Measurements from ENCODE around the gene STXBP5. TPM values are rescaled to one million over a fixed set of nuclear protein-coding genes. Genes with fewer than 3 reads are reported as not detected.

STXBP5 gene
- total and polyA plus RNA-seq, 2 of the 4 experiments (the other 2 are of a cell fraction): 13.2 to 46.4 TPM

GRCh38 chr6:147161253-147161973 lies 42.8 kb upstream of the STXBP5 start:
- no peaks in the 10 kb centered on the region for H4K20me1 ChIP-seq (ENCODE audit: insufficient read depth, low read length)
- H3K18ac ChIP-seq (ENCODE audit: low read depth, low read length): peak overlapping the region; percentile 68; the same call in 1 of the 2 replicates
- peaks cover 2% of the 10 kb centered on the region; the same call in 1 of the 2 replicates for H3K4me1 ChIP-seq (ENCODE audit: control insufficient read depth, insufficient read depth, low read length)
- peak overlapping the region; percentile 51; the same call in 1 of the 2 replicates for H2BK120ac ChIP-seq (ENCODE audit: low read depth, low read length)
- no TSS peak for BruUV-seq (replicated peaks)
- no peak overlapping the region for H4K91ac ChIP-seq (ENCODE audit: insufficient read depth, low read depth, low read length)
- no peak overlapping the region for H2AK9ac ChIP-seq (replicated peaks; ENCODE audit: low read depth, low read length, poor library complexity)
- no peaks in the 10 kb centered on the region for H3K36me3 ChIP-seq (ENCODE audit: control insufficient read depth, insufficient read depth, low read length)
- 0 out of 4 replicates have a peak, but pooled peaks cover 0 to under 1% of the 10 kb centered on the region in 2 experiments for H3K79me1 ChIP-seq (ENCODE audit: low read depth in 1 of 2, low read length in 2 of 2)
- in situ Hi-C loops (cut with MboI; ENCODE audit: low sequenced_read_pairs): no loop called here
- dilution Hi-C loops (cut with HindIII; ENCODE audit: low sequenced_read_pairs, unreplicated experiment): no loop called here
- no peak overlapping the region for H3K4me3 ChIP-seq (ENCODE audit: insufficient read depth, low read depth, low read length)
- H3K27ac ChIP-seq (ENCODE audit: insufficient read depth, low read length): no peak overlapping the region
- no peak overlapping the region for H2AFZ ChIP-seq (replicated peaks; ENCODE audit: low read length, poor library complexity)
- H3K9me1 ChIP-seq (ENCODE audit: insufficient read depth, low read length): peaks cover 3% of the 10 kb centered on the region; the same call in 1 of the 2 replicates
- peak overlapping the region; percentile 54; the same call in 1 of the 2 replicates for H3K23ac ChIP-seq (ENCODE audit: low read depth, low read length)
- H3K14ac ChIP-seq (replicated peaks; ENCODE audit: low read depth, low read length): no peak overlapping the region
- H3K4ac ChIP-seq (ENCODE audit: low read depth, low read length): no peak overlapping the region
- ChIA-PET POLR2A (ENCODE audit: unreplicated experiment) (no interaction called here), CTCF (no interaction called here)
- H2BK20ac ChIP-seq (ENCODE audit: low read depth, low read length): no peak overlapping the region
- ATAC-seq (ENCODE audit: low read depth) (no peak), DNase-seq (no peak)
- peak overlapping the region; percentile 50 for H2BK5ac ChIP-seq (ENCODE audit: low read depth, low read length, poor library complexity, severe bottlenecking)
- H4K5ac ChIP-seq (ENCODE audit: low read depth, low read length): no peak overlapping the region; the same call in 1 of the 2 replicates
- WGBS, 2 experiments (ENCODE audit: extremely low coverage in 2 of 2, insufficient read length in 1 of 2): no CpG with 5 or more reads among the region's 4 CpGs
- no peaks in the 10 kb centered on the region for H3K27me3 ChIP-seq (ENCODE audit: control insufficient read depth, insufficient read depth, low read length)
- H3K56ac ChIP-seq (ENCODE audit: extremely low read depth, insufficient read depth, low read length): no peak overlapping the region
- no peak overlapping the region for H3K4me2 ChIP-seq (ENCODE audit: low read depth, low read length)
- peak overlapping the region; percentile 3; the same call in 1 of the 3 replicates for H2BK15ac ChIP-seq (ENCODE audit: low read depth, low read length)
- H4K8ac ChIP-seq (ENCODE audit: low read depth in 2 of 2, low read length in 2 of 2): no peak overlapping the region; a peak in 1 of 4 replicates
- peak overlapping the region; percentile 29; the same call in 1 of the 2 replicates for H2AK5ac ChIP-seq (ENCODE audit: low read depth, low read length)
- no peak overlapping the region for H3K9ac ChIP-seq (ENCODE audit: low read depth, low read length)
- H3K9me3 ChIP-seq (ENCODE audit: control insufficient read depth, insufficient read depth, low read length): no peaks in the 10 kb centered on the region
- intact Hi-C loops (cut with micrococcal nuclease): no loop called here
- TF ChIP-seq MAFK (IDR thresholded peaks at IDR 0.05; ENCODE audit: low read depth, low read length) (no peak), SMC3 (IDR thresholded peaks at IDR 0.05; ENCODE audit: low read depth, low read length) (no peak), ELK1 (IDR thresholded peaks at IDR 0.05; ENCODE audit: borderline replicate concordance, low read depth, low read length) (no peak), POLR2A (IDR thresholded peaks at IDR 0.05; ENCODE audit: low read depth, low read length) (no peak), CEBPB (IDR thresholded peaks at IDR 0.05; ENCODE audit: low read depth, low read length) (no peak), FOS (IDR thresholded peaks at IDR 0.05; ENCODE audit: low read depth, low read length) (no peak), USF2 (IDR thresholded peaks at IDR 0.05; ENCODE audit: low read depth, low read length) (no peak), RAD21 (IDR thresholded peaks at IDR 0.05; ENCODE audit: low read length) (no peak), BHLHE40 (IDR thresholded peaks at IDR 0.05; ENCODE audit: low read depth, low read length) (no peak), MXI1 (IDR thresholded peaks at IDR 0.05; ENCODE audit: borderline replicate concordance, low read depth, low read length) (no peak), CHD1 (IDR thresholded peaks at IDR 0.05; ENCODE audit: low read depth, low read length) (no peak), CTCF (conservative IDR thresholded peaks at IDR 0.05; ENCODE audit: low read depth, low read length) (no peak), MAZ (IDR thresholded peaks at IDR 0.05; ENCODE audit: borderline replicate concordance, low read depth, low read length) (no peak), RFX5 (IDR thresholded peaks at IDR 0.05; ENCODE audit: low read depth, low read length) (no peak), RCOR1 (IDR thresholded peaks at IDR 0.05; ENCODE audit: insufficient replicate concordance, low read length) (no peak)

All from IMR-90 (cell line).